ENCODE measurements around the gene SYT1. TPM values are rescaled to one million over a fixed set of nuclear protein-coding genes. Genes with fewer than 3 reads are reported as not detected.

Gene SYT1
- total and polyA plus RNA-seq, 4 donors, result 0.53 to 0.84 (median 0.64) TPM

DNA sequence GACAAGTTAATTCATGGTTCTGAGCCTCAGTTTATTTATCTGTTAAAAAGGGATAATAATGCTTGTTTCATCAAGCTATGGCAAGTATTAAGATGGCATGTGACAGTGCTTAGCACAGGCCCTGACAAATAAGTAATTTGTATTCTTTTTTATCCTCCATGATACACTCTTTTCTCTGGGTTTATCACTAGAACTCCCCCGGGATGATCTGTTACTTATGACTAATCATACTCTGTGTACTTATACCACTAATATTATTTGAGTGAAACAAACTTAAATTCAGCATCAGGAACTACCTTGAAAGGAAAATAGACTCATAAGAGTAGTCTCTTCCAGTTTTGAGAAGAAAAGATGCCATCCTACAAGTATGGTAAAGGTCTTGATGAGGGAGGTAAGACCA is 542.4 kb downstream of the SYT1 start:
- no peak for DNase-seq (ENCODE audit: low spot score)
- no peak overlapping the region for H3K9ac ChIP-seq (ENCODE audit: low read depth in 1 of 2, low read length in 2 of 2)
- H3K27me3 ChIP-seq (ENCODE audit: control insufficient read depth in 4 of 4, insufficient read depth in 4 of 4, low read length in 3 of 4), result no peaks in the 10 kb centered on the region
- H3K4me3 ChIP-seq (ENCODE audit: low read depth in 1 of 3, low read length in 3 of 3), result no peak overlapping the region
- no peaks in the 10 kb centered on the region for H3K4me1 ChIP-seq (ENCODE audit: control insufficient read depth in 4 of 4, insufficient read depth in 4 of 4, low read length in 3 of 4)
- H3K36me3 ChIP-seq (ENCODE audit: control insufficient read depth in 4 of 4, insufficient read depth in 3 of 4, low read depth in 1 of 4, low read length in 3 of 4), result no peaks in the 10 kb centered on the region
- WGBS, result 94% methylated on average over 1 of the region's 1 CpG
- no peak for TF ChIP-seq HNF4G (IDR thresholded peaks at IDR 0.05)
- TF ChIP-seq, protein P1, sequence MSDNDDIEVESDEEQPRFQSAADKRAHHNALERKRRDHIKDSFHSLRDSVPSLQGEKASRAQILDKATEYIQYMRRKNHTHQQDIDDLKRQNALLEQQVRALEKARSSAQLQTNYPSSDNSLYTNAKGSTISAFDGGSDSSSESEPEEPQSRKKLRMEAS (IDR thresholded peaks at IDR 0.05), result no peak
- no peak for TF ChIP-seq EGR1 (IDR thresholded peaks at IDR 0.05; ENCODE audit: low read depth in 2 of 2)
- no peak for TF ChIP-seq FOXA1 (IDR thresholded peaks at IDR 0.05)
- TF ChIP-seq SP1 (IDR thresholded peaks at IDR 0.05), result no peak
- TF ChIP-seq, protein P2, sequence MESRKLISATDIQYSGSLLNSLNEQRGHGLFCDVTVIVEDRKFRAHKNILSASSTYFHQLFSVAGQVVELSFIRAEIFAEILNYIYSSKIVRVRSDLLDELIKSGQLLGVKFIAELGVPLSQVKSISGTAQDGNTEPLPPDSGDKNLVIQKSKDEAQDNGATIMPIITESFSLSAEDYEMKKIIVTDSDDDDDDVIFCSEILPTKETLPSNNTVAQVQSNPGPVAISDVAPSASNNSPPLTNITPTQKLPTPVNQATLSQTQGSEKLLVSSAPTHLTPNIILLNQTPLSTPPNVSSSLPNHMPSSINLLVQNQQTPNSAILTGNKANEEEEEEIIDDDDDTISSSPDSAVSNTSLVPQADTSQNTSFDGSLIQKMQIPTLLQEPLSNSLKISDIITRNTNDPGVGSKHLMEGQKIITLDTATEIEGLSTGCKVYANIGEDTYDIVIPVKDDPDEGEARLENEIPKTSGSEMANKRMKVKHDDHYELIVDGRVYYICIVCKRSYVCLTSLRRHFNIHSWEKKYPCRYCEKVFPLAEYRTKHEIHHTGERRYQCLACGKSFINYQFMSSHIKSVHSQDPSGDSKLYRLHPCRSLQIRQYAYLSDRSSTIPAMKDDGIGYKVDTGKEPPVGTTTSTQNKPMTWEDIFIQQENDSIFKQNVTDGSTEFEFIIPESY (IDR thresholded peaks at IDR 0.05), result no peak
- TF ChIP-seq FOXA2 (IDR thresholded peaks at IDR 0.05), result no peak
- TF ChIP-seq JUND (IDR thresholded peaks at IDR 0.05), result no peak
- TF ChIP-seq, protein P3, sequence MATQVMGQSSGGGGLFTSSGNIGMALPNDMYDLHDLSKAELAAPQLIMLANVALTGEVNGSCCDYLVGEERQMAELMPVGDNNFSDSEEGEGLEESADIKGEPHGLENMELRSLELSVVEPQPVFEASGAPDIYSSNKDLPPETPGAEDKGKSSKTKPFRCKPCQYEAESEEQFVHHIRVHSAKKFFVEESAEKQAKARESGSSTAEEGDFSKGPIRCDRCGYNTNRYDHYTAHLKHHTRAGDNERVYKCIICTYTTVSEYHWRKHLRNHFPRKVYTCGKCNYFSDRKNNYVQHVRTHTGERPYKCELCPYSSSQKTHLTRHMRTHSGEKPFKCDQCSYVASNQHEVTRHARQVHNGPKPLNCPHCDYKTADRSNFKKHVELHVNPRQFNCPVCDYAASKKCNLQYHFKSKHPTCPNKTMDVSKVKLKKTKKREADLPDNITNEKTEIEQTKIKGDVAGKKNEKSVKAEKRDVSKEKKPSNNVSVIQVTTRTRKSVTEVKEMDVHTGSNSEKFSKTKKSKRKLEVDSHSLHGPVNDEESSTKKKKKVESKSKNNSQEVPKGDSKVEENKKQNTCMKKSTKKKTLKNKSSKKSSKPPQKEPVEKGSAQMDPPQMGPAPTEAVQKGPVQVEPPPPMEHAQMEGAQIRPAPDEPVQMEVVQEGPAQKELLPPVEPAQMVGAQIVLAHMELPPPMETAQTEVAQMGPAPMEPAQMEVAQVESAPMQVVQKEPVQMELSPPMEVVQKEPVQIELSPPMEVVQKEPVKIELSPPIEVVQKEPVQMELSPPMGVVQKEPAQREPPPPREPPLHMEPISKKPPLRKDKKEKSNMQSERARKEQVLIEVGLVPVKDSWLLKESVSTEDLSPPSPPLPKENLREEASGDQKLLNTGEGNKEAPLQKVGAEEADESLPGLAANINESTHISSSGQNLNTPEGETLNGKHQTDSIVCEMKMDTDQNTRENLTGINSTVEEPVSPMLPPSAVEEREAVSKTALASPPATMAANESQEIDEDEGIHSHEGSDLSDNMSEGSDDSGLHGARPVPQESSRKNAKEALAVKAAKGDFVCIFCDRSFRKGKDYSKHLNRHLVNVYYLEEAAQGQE (IDR thresholded peaks at IDR 0.05), result no peak
- TF ChIP-seq GABPA (IDR thresholded peaks at IDR 0.05 in 1 of 2, conservative IDR thresholded peaks at IDR 0.05 in 1 of 2), result no peak
- no peak for TF ChIP-seq RXRA (IDR thresholded peaks at IDR 0.05)
- TF ChIP-seq YY1 (IDR thresholded peaks at IDR 0.05), result no peak
- TF ChIP-seq, protein P4, sequence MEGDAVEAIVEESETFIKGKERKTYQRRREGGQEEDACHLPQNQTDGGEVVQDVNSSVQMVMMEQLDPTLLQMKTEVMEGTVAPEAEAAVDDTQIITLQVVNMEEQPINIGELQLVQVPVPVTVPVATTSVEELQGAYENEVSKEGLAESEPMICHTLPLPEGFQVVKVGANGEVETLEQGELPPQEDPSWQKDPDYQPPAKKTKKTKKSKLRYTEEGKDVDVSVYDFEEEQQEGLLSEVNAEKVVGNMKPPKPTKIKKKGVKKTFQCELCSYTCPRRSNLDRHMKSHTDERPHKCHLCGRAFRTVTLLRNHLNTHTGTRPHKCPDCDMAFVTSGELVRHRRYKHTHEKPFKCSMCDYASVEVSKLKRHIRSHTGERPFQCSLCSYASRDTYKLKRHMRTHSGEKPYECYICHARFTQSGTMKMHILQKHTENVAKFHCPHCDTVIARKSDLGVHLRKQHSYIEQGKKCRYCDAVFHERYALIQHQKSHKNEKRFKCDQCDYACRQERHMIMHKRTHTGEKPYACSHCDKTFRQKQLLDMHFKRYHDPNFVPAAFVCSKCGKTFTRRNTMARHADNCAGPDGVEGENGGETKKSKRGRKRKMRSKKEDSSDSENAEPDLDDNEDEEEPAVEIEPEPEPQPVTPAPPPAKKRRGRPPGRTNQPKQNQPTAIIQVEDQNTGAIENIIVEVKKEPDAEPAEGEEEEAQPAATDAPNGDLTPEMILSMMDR (IDR thresholded peaks at IDR 0.05; ENCODE audit: low read depth, low read length, missing input control), result no peak
- TF ChIP-seq HNF4A (conservative IDR thresholded peaks at IDR 0.05), result no peak
- no peak overlapping the region for H3K27ac ChIP-seq (ENCODE audit: low read depth in 1 of 2, low read length in 2 of 2)
- no peaks in the 10 kb centered on the region for H3K9me3 ChIP-seq (ENCODE audit: control insufficient read depth in 4 of 4, low read length in 3 of 4)

DNA sequence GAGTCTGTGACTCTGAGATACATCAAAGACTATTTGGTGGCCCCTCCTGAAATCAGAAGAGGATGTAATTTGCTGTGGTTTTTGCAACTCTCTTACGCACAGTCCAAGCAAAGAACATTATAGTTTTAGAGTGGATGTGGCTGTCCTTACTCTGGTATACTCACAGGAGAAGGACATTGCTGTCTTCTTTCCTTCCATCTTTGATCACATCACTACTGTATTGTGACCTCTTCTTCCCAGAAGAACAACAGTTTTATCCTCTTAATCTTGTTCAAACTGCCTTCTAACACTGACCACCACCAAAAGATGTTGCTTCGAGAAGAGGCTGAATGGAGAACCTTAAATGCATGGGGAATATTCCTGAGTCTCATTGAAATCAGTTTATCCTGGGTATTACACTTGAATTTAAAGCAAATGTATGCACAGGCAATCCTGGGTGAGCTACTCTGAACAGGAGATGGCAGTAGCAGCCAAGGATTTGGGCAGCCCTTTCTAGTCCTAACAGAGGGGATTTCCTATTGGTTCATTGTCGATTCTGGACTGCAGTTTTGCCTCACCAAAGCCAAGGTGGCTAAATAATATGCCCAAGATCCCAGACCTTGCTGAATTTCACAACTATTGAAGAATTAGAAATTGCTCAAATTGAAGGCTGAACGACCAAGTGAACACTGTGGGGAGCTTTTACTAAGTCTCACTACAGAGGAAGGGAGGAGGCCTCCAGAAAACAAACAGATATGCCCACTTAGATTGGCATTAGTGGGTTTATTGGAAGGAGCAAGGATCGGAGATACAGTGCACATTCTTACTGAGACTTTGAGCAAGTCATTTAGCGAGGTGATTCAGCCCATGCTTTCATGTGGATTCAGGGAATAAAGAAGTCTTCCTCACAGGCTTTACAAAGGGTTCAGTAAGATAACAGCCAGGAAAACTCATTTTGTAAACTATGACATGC is 543.4 kb downstream of the SYT1 start:
- no peak for DNase-seq (ENCODE audit: low spot score)
- Histone ChIP-seq H3K4me1 (ENCODE audit: control insufficient read depth in 4 of 4, insufficient read depth in 4 of 4, low read length in 3 of 4) (no peaks in the 10 kb centered on the region), H3K9me3 (ENCODE audit: control insufficient read depth in 4 of 4, low read length in 3 of 4) (no peaks in the 10 kb centered on the region), H3K27ac (ENCODE audit: low read depth in 1 of 2, low read length in 2 of 2) (no peak overlapping the region), H3K36me3 (ENCODE audit: control insufficient read depth in 4 of 4, insufficient read depth in 3 of 4, low read depth in 1 of 4, low read length in 3 of 4) (no peaks in the 10 kb centered on the region), H3K27me3 (ENCODE audit: control insufficient read depth in 4 of 4, insufficient read depth in 4 of 4, low read length in 3 of 4) (no peaks in the 10 kb centered on the region), H3K4me3 (ENCODE audit: low read depth in 1 of 3, low read length in 3 of 3) (no peak overlapping the region), H3K9ac (ENCODE audit: low read depth in 1 of 2, low read length in 2 of 2) (no peak overlapping the region)
- 51% methylated on average over 6 of the region's 6 CpGs for WGBS
- TF ChIP-seq NR2F2 (IDR thresholded peaks at IDR 0.05), result no peak
- TF ChIP-seq YY1 (IDR thresholded peaks at IDR 0.05), result no peak
- no peak for TF ChIP-seq SP1 (IDR thresholded peaks at IDR 0.05)
- no peak for TF ChIP-seq EGR1 (IDR thresholded peaks at IDR 0.05; ENCODE audit: low read depth in 2 of 2)
- TF ChIP-seq, protein P5, sequence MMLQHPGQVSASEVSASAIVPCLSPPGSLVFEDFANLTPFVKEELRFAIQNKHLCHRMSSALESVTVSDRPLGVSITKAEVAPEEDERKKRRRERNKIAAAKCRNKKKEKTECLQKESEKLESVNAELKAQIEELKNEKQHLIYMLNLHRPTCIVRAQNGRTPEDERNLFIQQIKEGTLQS (IDR thresholded peaks at IDR 0.05), result no peak
- TF ChIP-seq RAD21 (IDR thresholded peaks at IDR 0.05), result peak; percentile 83 to 86
- TF ChIP-seq, protein P2 (IDR thresholded peaks at IDR 0.05), result no peak
- TF ChIP-seq, protein P3 (IDR thresholded peaks at IDR 0.05), result no peak

Data from liver (tissue), 9 donors.